ENCODE results near the gene MT1F.

The MT1F gene

DNA sequence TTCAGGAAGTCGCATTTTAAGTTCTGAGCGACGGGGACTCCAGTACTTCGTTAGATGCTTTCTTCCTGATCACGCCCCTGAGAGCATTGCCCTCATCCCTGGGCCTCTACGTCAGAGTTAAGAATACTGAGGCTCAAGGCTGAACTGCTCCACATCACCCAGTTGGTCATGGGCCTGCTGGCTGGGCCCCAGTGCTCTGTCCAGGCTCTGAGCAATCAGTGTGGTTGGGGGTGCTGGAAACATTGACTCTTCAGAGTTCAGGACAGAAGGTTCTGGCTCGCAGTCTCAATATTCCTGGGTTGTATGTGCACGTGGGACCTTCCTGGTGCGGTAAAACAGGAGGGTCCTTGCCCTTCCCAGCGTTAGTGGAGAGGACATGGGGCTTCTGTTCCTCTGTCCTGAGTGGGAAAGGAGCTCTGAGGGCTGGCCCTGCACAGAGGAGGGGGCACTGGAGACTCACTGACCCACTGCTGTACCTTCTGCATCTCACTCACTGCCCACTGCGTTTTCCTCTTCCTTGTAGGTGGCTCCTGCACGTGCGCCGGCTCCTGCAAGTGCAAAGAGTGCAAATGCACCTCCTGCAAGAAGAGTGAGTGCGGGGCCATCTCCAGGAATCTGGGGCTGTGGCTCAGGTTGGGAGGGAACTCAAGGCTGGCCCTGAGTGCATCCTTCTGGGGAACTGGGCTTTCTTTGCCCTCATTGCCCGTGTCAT, 31.7 kb upstream of the MT1F start:
- DNase-seq (ENCODE audit: low spot score), result no peak

DNA sequence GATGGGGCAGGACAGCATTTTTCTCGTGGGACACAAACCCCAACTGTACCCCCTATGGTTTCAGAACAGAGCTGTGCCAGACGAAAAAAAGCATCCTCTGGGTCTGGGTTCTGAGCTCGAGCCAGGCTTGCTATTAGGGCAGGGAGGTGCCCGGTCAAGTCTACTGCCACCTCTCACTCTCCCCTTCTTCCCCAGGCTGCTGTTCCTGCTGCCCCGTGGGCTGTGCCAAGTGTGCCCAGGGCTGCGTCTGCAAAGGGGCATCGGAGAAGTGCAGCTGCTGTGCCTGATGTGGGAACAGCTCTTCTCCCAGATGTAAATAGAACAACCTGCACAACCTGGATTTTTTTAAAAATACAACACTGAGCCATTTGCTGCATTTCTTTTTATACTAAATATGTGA, 31.1 kb upstream of the MT1F start:
- no peak for DNase-seq (ENCODE audit: low spot score)

- DNase-seq (ENCODE audit: low spot score), result no peak
These were observed 29.0 kb upstream of the MT1F start for GRCh38 chr16:56628486-56629350.

DNA sequence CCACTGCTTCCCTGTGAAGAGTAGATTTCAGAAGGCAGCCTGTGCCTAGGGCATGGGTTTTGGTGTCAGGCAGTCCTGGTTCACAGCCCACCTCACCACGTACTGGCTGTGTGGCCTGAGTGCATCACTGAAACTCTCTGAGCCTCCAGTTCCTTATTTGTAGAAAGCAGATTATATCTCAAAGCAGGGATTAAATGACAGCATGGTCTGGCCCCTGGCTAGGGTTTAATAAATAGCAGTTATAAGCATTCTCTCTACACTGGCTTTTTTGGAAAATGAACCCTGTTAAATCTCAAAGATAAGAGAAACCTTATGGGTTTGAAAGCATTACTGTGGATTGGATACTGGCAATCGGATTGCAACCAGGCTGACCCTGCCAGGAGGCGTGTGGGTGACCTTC, 28.2 kb upstream of the MT1F start:
- no peak for DNase-seq (ENCODE audit: low spot score)

- DNase-seq (ENCODE audit: low spot score), result no peak
These were observed 27.6 kb upstream of the MT1F start for GRCh38 chr16:56630134-56630533.

DNA sequence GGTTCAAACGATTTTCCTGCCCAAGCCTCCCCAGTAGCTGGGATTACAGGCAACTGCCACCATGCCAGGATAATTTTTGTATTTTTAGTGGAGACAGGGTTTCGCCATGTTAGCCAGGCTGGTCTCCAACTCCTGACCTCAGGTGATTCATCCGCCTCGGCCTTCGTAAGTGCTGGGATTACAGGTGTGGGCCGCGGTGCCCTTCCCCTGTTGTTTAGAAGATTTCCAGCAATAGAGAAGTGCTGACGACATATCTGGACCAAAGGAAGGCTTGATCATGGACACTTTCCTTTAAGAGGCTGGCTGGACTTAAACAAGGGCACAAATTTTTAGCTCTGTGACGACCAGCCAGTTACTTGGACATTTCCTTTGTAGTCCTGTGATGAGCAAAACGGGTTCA, 26.6 kb upstream of the MT1F start:
- DNase-seq (ENCODE audit: low spot score), result no peak

DNA sequence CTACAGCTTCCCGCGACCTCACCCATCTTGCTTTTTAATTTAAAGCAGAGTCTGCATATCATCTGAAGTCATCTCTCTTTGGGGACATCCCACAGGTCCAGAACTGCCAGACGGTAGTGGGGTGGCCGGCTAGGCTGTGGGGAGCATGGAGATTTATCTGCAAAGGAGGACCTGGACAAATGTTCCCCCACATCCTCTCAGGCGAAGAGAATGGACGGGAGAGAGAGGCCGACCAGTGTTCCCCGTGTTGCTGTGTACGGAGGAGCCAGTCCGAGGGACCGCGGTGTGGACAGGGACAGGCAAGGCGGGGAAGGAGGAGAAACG, 26.0 kb upstream of the MT1F start:
- no peak for DNase-seq (ENCODE audit: low spot score)

- no peak for DNase-seq (ENCODE audit: low spot score)
These were observed 25.5 kb upstream of the MT1F start, which contains the start of gene MT1M for GRCh38 chr16:56632156-56632847. Gene MT1M (plus strand): TSS chr16:56632659. CDS start chr16:56632732, 73 bp downstream.

DNA sequence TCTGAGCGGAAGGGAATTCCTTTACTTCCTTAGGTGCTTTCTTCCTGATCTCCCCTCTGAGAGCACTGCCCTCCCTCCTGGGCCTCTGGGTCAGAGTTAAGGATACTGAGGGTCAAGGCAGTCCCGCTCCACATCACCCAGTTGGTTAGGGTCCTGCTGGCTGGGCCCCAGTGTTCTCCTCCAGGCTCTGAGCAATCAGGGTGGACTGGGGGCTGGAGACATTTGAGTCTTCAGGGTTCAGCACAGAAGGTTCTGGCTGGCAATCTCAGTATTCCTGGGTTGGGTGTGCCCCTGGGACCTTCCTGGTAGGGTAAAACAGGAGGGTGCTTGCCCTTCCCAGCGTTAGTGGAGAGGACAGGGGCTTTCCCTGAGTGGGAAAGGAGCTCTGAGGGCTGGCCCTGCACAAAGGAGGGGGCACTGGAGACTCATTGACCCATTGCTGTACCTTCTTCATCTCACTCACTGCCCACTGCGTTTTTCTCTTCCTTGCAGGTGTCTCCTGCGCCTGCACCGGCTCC, 24.9 kb upstream of the MT1F start:
- no peak for DNase-seq (ENCODE audit: low spot score)

DNA sequence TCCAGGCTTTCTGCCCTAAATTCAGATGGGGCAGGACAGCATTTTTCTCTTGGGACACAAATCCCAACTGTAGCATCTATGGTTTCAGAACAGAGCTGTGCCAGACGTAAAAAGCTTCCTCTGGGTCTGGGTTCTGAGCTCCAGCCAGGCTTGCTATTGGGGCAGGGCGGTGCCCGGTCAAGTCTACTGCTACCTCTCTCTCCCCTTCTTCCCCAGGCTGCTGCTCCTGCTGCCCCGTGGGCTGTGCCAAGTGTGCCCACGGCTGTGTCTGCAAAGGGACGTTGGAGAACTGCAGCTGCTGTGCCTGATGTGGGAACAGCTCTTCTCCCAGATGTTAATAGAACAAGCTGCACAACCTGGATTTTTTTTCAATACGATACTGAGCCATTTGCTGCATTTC, 24.2 kb upstream of the MT1F start:
- no peak for DNase-seq (ENCODE audit: low spot score)

DNA sequence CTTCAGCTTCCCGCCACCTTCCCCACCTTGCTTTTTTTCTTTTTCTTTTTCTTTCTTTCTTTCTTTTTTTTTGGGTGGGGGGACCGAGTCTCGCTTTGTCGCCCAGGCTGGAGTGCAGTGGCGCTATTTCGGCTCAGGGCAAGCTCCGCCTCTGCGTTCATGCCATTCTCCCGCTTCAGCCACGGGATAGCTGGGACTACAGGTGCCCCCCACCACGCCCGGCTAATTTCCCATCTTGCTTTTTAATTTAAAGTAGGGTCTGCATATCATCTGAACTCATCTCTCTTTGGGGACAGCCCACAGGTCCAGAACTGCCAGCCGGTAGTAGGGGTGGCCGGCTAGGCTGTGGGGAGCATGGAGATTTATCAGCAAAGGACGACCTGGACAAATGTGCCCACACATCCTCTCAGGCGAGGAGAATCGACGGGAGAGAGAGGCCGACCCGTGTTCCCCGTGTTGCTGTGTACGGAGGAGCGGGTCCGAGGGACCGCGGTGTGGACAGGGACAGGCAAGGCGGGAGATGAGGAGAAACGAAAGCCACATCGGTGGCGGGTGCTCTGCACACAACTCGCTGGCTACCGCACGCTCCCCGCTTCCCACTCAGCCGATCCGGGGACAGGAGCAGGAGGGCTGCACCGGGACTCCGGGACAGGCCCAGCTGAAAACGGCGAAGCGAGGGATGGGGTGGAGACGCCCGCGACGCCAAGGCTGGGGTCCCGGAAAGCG, 22.9 kb upstream of the MT1F start:
- DNase-seq (ENCODE audit: low spot score), result no peak

DNA sequence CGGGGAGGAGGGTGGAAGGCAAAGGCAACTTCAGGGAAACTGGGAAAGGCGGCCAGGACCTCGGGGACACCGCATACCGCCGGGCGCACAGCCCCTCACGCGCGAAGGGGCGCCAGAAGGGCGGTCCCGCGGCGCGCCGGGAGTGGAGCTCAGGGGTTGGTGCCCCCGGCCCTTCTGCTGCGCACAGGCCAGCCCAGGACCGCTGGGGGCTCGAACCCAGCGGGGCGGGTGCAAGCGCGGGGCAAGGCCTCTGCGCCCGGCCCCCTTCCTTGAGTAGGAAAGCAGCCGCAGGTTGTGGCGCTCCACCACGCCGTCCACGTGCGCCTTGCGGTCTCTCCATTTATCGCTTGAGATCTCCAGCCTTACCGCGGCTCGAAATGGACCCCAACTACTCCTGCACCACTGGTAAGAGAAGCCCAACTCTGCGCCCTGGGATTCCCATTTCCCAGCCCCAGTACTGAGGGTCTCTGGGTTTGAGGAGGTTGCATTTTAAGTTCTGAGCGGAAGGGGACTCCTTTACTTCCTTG, 22.3 kb upstream of the MT1F start:
- DNase-seq (ENCODE audit: low spot score), result no peak

DNA sequence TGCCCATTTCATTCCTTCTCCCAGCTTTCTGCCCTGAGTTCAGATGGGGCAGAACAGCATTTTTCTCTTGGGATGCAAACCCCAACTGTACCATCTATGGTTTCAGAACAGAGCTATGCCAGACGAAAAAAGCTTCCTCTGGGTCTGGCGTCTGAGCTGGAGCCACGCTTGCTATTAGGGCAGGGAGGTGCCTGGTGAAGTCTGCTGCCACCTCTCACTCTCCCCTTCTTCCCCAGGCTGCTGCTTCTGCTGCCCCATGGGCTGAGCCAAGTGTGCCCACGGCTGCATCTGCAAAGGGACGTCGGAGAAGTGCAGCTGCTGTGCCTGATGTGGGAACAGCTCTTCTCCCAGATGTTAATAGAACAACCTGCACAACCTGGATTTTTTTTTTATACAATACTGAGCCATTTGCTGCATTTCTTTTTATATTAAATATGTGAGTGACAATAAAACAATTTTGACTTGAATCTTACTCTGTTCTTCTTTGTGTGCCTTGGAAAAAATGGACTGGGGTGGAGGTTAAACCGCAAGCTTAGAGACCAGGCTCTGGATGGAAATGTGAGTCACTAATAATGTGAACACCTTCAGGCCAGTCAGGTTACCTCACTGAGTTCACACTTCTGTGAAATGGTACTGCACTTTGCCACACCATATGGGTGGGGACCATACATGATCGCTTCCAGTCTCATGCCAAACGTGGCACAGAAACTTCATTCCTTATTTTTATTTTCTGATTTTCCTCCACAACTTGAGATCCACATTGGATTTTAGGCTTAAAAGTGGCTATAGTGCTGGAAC, 20.9 kb upstream of the MT1F start:
- no peak for DNase-seq (ENCODE audit: low spot score)

- DNase-seq (ENCODE audit: low spot score), result no peak
These were observed 19.7 kb upstream of the MT1F start, which contains the start of gene MT1A for GRCh38 chr16:56637814-56638750. Gene MT1A (plus strand): TSS chr16:56638666. CDS start chr16:56638739, 73 bp downstream.

- DNase-seq (ENCODE audit: low spot score), result no peak
These were observed 18.7 kb upstream of the MT1F start for GRCh38 chr16:56639045-56639444.

GRCh38 chr16:56640076-56640475, 17.7 kb upstream of the MT1F start:
- no peak for DNase-seq (ENCODE audit: low spot score)

GRCh38 chr16:56641166-56641565, 16.6 kb upstream of the MT1F start:
- DNase-seq (ENCODE audit: low spot score), result no peak

- no peak for DNase-seq (ENCODE audit: low spot score)
These were observed 14.5 kb upstream of the MT1F start for GRCh38 chr16:56643080-56643778.

DNA sequence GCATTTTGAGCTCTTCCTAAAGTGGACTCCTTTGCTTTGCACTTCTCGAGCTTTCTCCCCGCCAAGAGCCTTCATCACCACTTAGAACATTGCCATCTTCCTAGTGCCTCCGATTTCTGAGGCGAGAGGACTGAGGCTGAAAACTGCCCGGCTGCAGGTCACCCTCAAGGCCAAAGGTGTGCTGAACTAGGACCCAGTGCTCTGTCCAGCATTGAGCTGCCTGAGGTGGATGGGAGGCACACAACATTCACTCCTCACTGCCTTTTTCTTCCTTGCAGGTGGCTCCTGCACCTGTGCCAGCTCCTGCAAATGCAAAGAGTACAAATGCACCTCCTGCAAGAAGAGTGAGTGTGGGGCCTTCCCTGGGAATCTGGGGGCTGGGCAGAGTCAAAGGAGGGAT, 13.9 kb upstream of the MT1F start:
- no peak for DNase-seq (ENCODE audit: low spot score)
